ENCODE measurements around the gene PARD3B. TPM values are rescaled to one million over a fixed set of nuclear protein-coding genes. Genes with fewer than 3 reads are reported as not detected.

The PARD3B gene
- total RNA-seq, 4 donors from 2014 or later, result 32.6 to 65.7 (median 38.6) TPM

- H3K4me3 ChIP-seq, result no peak overlapping the region
- H3K27me3 ChIP-seq, result no peaks in the 10 kb centered on the region
- H3K9me3 ChIP-seq, result no peaks in the 10 kb centered on the region
- intact Hi-C loops (cut with DNase I; ENCODE audit: low total_unique reads) (no loop called here), in situ Hi-C loops (cut with MboI; ENCODE audit: low pct_ligation_motif_present in 1 of 4, low pct_unique_long_range_greater_than_20kb in 1 of 4, low sequenced_read_pairs in 3 of 4) (no loop called here)
- H3K36me3 ChIP-seq, result no peaks in the 10 kb centered on the region
- no peaks in the 10 kb centered on the region for H3K4me1 ChIP-seq
- TF ChIP-seq CTCF (IDR thresholded peaks at IDR 0.05), result no peak
- no peak for TF ChIP-seq POLR2AphosphoS5 (IDR thresholded peaks at IDR 0.05)
- TF ChIP-seq POLR2A (IDR thresholded peaks at IDR 0.05), result no peak
- TF ChIP-seq EP300 (IDR thresholded peaks at IDR 0.05; ENCODE audit: low read depth), result no peak
- H3K27ac ChIP-seq, result no peak overlapping the region
- WGBS, 2 donors (ENCODE audit: low coverage in 1 of 2), result 84 to 94% methylated on average over 2 of the region's 2 CpGs
- no peak for DNase-seq
Observed at GRCh38 chr2:205259121-205259520, 713.8 kb downstream of the PARD3B start.

GRCh38 chr2:205261516-205262020 lies 716.3 kb downstream of the PARD3B start:
- H3K27ac ChIP-seq, result no peak overlapping the region
- H3K4me3 ChIP-seq, result no peak overlapping the region
- DNase-seq, result no peak
- WGBS, 2 donors (ENCODE audit: low coverage in 1 of 2), result 20 to 32% methylated on average over 1 of the region's 1 CpG
- in situ Hi-C loops (cut with MboI; ENCODE audit: low pct_ligation_motif_present in 1 of 4, low pct_unique_long_range_greater_than_20kb in 1 of 4, low sequenced_read_pairs in 3 of 4) (no loop called here), intact Hi-C loops (cut with DNase I; ENCODE audit: low total_unique reads) (no loop called here)
- H3K4me1 ChIP-seq, result no peaks in the 10 kb centered on the region
- no peak for TF ChIP-seq POLR2A (IDR thresholded peaks at IDR 0.05)
- no peaks in the 10 kb centered on the region for H3K27me3 ChIP-seq
- H3K9me3 ChIP-seq, result no peaks in the 10 kb centered on the region
- no peaks in the 10 kb centered on the region for H3K36me3 ChIP-seq

GRCh38 chr2:205267323-205267722 lies 722.0 kb downstream of the PARD3B start:
- Histone ChIP-seq H3K27ac (no peak overlapping the region), H3K4me3 (no peak overlapping the region), H3K4me1 (no peaks in the 10 kb centered on the region), H3K27me3 (no peaks in the 10 kb centered on the region), H3K36me3 (no peaks in the 10 kb centered on the region), H3K9me3 (no peaks in the 10 kb centered on the region)
- 86 to 93% methylated on average over 2 of the region's 2 CpGs for WGBS, 2 donors (ENCODE audit: low coverage in 1 of 2)
- no peak for DNase-seq
- intact Hi-C loops (cut with DNase I; ENCODE audit: low total_unique reads) (no loop called here), in situ Hi-C loops (cut with MboI; ENCODE audit: low pct_ligation_motif_present in 1 of 4, low pct_unique_long_range_greater_than_20kb in 1 of 4, low sequenced_read_pairs in 3 of 4) (no loop called here)
- TF ChIP-seq EP300 (IDR thresholded peaks at IDR 0.05; ENCODE audit: low read depth) (no peak), CTCF (IDR thresholded peaks at IDR 0.05) (no peak), POLR2A (IDR thresholded peaks at IDR 0.05) (no peak), POLR2AphosphoS5 (IDR thresholded peaks at IDR 0.05) (no peak)

GRCh38 chr2:205270689-205271088 lies 725.4 kb downstream of the PARD3B start:
- DNase-seq, result no peak
- no peaks in the 10 kb centered on the region for H3K27me3 ChIP-seq
- intact Hi-C loops (cut with DNase I; ENCODE audit: low total_unique reads), result no loop called here
- H3K4me1 ChIP-seq, result peaks cover 0 to 7% (median 0%) of the 10 kb centered on the region in 4 donors
- TF ChIP-seq POLR2A (IDR thresholded peaks at IDR 0.05), result no peak
- TF ChIP-seq CTCF (IDR thresholded peaks at IDR 0.05), result no peak
- no peak for TF ChIP-seq EP300 (IDR thresholded peaks at IDR 0.05; ENCODE audit: low read depth)
- TF ChIP-seq POLR2AphosphoS5 (IDR thresholded peaks at IDR 0.05), result no peak
- no peak overlapping the region for H3K4me3 ChIP-seq
- no peak overlapping the region for H3K27ac ChIP-seq
- 50 to 60% methylated on average over 4 of the region's 4 CpGs for WGBS, 2 donors (ENCODE audit: low coverage in 1 of 2)
- H3K36me3 ChIP-seq, result no peaks in the 10 kb centered on the region
- in situ Hi-C loops (cut with MboI; ENCODE audit: low pct_ligation_motif_present in 1 of 4, low pct_unique_long_range_greater_than_20kb in 1 of 4, low sequenced_read_pairs in 3 of 4), result no loop called here
- H3K9me3 ChIP-seq, result no peaks in the 10 kb centered on the region

GRCh38 chr2:205273148-205273547 lies 727.9 kb downstream of the PARD3B start:
- H3K27ac ChIP-seq, result no peak overlapping the region
- no peaks in the 10 kb centered on the region for H3K27me3 ChIP-seq
- intact Hi-C loops (cut with DNase I; ENCODE audit: low total_unique reads), result no loop called here
- no peak for DNase-seq
- 45 to 78% methylated on average over 2 of the region's 2 CpGs for WGBS, 2 donors (ENCODE audit: low coverage in 1 of 2)
- in situ Hi-C loops (cut with MboI; ENCODE audit: low pct_ligation_motif_present in 1 of 4, low pct_unique_long_range_greater_than_20kb in 1 of 4, low sequenced_read_pairs in 3 of 4), result no loop called here
- H3K4me1 ChIP-seq, result peaks cover 0 to 7% (median 0%) of the 10 kb centered on the region in 4 donors
- no peak for TF ChIP-seq POLR2AphosphoS5 (IDR thresholded peaks at IDR 0.05)
- no peak for TF ChIP-seq EP300 (IDR thresholded peaks at IDR 0.05; ENCODE audit: low read depth)
- no peak for TF ChIP-seq CTCF (IDR thresholded peaks at IDR 0.05)
- no peak for TF ChIP-seq POLR2A (IDR thresholded peaks at IDR 0.05)
- no peaks in the 10 kb centered on the region for H3K36me3 ChIP-seq
- H3K9me3 ChIP-seq, result no peaks in the 10 kb centered on the region
- H3K4me3 ChIP-seq, result no peak overlapping the region

All from transverse colon (tissue), 4 donors.